ENCODE results near the gene KMT2E.

KMT2E gene

DNA sequence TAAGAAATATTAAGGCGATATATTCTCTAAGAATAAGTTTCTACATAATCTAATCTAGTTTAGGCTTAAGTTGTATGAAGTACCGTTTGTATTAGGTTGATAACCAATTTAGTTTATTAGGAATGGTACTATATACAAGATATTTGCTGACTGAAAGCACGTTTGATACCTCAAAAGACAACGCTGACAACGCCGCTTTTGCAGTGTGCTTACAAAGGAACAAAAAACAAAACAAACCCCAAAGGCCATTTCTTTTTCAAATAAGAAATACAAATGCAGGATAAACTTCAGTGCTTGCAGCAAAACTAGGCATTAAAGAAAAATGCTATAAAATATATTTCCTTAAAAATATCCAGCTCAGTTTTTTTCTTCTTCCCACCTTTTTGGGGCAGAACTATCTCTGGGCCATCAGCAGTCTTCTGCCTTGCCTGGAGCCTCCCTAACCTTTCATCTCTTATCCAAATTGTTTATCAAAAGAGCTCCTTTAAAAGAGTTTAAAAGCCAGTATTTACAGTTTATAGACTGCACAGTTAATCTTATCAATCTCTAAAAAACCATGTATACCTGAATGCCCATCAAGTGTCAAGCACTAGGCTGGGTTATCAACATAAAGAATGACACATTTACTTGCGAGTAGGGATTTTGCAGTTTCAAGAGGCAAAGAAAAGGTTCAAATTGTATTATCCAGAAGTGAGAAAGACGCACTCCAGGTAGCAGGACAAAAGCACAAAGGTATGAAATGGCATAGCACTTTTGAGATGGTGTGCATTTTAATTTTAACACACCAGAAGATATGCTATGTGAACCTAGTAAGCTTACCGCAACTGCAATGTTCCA, 4.1 kb upstream of the KMT2E start:
- in situ Hi-C loops (cut with MboI; ENCODE audit: low sequenced_read_pairs) = no loop called here

- in situ Hi-C loops (cut with MboI; ENCODE audit: low sequenced_read_pairs) = no loop called here
These were observed 3.4 kb upstream of the KMT2E start for GRCh38 chr7:105010504-105011130.

- in situ Hi-C loops (cut with MboI; ENCODE audit: low sequenced_read_pairs) = no loop called here
These were observed 2.7 kb upstream of the KMT2E start for GRCh38 chr7:105011141-105011830.

DNA sequence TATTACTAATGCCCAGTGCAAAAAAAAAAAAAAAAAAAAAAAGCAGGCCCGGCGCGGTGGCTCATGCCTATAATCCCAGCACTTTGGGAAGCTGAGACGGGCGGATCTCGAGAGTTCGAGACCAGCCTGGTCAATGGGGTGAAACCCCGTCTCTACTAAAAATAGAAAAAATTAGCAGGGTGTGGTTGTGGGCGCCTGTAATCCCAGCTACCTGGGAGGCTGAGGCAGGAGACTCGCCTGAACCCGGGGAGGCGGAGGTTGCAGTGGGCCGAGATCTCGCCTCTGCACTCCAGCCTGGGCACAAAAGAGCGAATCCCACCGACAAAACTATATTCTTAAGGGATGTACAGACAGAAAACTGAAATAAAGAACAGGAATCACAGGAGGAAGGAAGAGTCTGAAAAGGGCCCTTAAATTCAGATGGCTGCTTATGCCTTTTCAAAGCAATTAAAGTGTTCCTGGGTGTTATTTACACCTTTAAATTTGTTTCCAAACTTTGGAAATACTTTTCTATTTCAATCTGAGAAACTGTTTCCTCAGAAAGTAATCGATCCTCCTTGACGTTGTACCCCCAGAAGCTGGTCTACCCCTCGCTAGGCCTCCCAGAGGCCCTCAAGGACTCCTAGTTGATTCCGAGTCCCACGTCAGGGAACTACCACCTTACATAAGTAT, 2.0 kb upstream of the KMT2E start:
- in situ Hi-C loops (cut with MboI; ENCODE audit: low sequenced_read_pairs) = no loop called here

- in situ Hi-C loops (cut with MboI; ENCODE audit: low sequenced_read_pairs) = no loop called here
These were observed 1.3 kb upstream of the KMT2E start for GRCh38 chr7:105012503-105013220.

- in situ Hi-C loops (cut with MboI; ENCODE audit: low sequenced_read_pairs) = no loop called here
These were observed 687 bp upstream of the KMT2E start for GRCh38 chr7:105013221-105013815.

GRCh38 chr7:105014693-105015389, 836 bp downstream of the KMT2E start:
- in situ Hi-C loops (cut with MboI; ENCODE audit: low sequenced_read_pairs) = no loop called here

- in situ Hi-C loops (cut with MboI; ENCODE audit: low sequenced_read_pairs) = no loop called here
These were observed 1.5 kb downstream of the KMT2E start for GRCh38 chr7:105015390-105015965.

GRCh38 chr7:105016068-105016708, 2.2 kb downstream of the KMT2E start:
- in situ Hi-C loops (cut with MboI; ENCODE audit: low sequenced_read_pairs) = no loop called here

DNA sequence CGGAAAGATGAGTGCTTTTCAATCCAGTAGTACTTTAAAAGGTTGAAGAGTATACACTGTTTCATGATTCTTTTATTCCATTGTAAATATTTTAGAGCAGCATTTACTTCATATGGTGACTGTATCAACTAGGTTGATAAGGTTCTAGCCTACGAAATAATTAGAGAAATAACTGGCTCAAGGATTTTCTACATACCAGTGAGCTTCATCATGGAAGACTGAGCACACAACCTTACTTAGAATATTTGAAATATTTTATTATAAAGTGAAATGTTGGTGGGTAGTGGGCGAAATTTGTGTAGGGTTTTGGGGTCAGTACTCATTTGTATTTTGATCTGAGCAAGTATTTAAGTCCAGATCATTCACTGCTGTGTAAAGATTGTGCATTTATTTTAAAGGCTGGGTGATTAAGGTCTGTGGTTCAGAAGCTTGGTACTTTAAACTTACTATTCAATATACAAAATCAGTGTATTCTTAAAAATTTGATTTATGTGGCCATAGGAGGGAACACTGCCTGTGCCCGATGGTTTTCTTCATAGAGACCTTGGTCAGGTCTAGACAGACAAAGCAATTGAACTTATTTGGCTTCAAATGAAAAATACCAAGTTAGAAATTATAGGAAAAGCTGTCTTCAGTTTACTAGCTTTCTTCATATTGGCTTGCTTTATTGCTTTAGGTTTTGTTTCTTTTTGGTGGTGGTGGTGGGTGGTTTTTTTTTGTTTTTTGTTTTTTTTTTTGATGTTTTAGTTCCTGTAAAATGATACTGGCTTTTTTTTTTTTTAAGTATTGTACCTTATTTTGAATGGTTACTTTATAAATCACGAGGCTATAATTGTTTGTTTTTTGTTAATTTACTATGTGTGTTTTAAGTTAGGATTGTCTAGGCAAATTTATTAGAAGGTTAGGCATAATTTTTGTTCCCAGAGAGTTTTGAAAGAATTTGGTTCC, 3.0 kb downstream of the KMT2E start:
- in situ Hi-C loops (cut with MboI; ENCODE audit: low sequenced_read_pairs) = no loop called here

DNA sequence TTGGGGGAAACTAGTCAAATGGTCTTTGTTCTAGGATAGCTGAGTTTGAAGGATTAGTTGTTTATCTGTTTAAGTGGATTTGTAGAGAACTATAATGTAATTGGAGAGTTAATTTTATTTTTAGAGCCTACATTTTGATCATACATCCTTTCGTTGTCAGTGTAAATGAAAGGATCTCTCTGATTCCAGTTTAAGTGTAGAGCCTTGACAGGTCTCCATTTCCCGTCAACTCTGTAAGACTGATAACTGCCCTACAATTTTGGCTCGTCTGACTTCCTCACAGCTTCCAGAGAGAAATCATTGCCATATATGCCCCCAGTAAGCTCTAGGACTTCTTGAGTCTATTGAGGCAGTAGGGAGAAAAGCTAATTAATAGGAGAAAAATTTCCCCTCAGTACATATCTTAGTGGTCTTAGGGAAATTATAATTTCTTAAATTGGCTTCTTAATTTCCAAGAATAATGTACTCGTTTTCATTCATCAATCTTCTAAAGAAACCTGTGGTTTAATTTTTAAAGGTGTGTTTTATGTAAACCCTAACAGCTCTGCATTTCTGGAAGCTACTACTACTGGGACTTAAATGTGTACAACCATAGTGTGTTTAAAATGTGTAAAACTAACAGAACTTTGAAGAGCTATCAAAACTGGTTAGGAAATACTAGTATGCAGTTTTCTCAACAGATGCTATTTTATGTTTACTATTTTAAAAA, 3.8 kb downstream of the KMT2E start:
- in situ Hi-C loops (cut with MboI; ENCODE audit: low sequenced_read_pairs) = no loop called here

GRCh38 chr7:105019269-105019668, 5.3 kb downstream of the KMT2E start:
- in situ Hi-C loops (cut with MboI; ENCODE audit: low sequenced_read_pairs) = no loop called here

DNA sequence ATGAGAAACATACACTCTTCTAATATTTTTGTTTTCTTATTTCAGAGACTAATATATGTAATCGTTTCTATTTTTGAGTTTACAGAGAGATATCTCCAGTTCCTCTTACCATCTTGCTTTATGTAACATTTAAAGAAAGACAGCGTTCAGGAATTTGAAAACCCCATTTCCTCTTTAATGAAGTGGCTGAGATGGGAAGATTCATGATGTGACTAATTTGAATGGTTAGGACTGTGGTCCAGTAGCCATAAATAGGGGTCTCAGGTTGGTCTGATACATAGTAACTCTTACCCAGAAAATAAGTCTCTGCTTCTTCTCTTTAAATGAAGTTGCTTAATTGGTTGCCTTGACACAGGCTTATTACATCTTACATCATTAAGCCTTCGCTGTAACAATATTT, 6.9 kb downstream of the KMT2E start:
- in situ Hi-C loops (cut with MboI; ENCODE audit: low sequenced_read_pairs) = no loop called here

- in situ Hi-C loops (cut with MboI; ENCODE audit: low sequenced_read_pairs) = no loop called here
These were observed 7.3 kb downstream of the KMT2E start for GRCh38 chr7:105021352-105021751.

GRCh38 chr7:105021967-105022366, 8.0 kb downstream of the KMT2E start:
- in situ Hi-C loops (cut with MboI; ENCODE audit: low sequenced_read_pairs) = no loop called here

- in situ Hi-C loops (cut with MboI; ENCODE audit: low sequenced_read_pairs) = no loop called here
These were observed 8.5 kb downstream of the KMT2E start for GRCh38 chr7:105022458-105022857.

GRCh38 chr7:105024734-105025133, 10.7 kb downstream of the KMT2E start:
- in situ Hi-C loops (cut with MboI; ENCODE audit: low sequenced_read_pairs) = no loop called here

All from HL-60/S4 treated with phorbol 12-myristate 13-acetate at 8.2 ng/mL for 4 days and 3 days (cell line).